Mesothelial cell of epicardium (in vitro differentiated cells): ENCODE results near the gene GNL1. TPM values are rescaled to one million over a fixed set of nuclear protein-coding genes. Genes with fewer than 3 reads are reported as not detected.

Source experiments
- DNase-seq, 2 experiments: peaks; one replicate each; pipeline ENCODE4 v3.0.0; 2021; ENCODE audit warnings: low spot score in 2 of 2; ENCODE audit not compliant: unreplicated experiment in 2 of 2
- H3K27ac Mint-ChIP-seq: 2 replicates; pipeline ENCODE4 v1.8.0; 2021; ENCODE audit warnings: mixed read lengths
- H3K27me3 Mint-ChIP-seq: 2 replicates; pipeline ENCODE4 v1.8.0; 2021; ENCODE audit warnings: low read depth, mixed read lengths
- H3K36me3 Mint-ChIP-seq: 2 replicates; pipeline ENCODE4 v1.8.0; 2021; ENCODE audit warnings: mixed read lengths
- H3K4me1 Mint-ChIP-seq: 2 replicates; pipeline ENCODE4 v1.8.0; 2021; ENCODE audit warnings: mixed read lengths
- H3K4me3 Mint-ChIP-seq: 2 replicates; pipeline ENCODE4 v1.8.0; 2021; ENCODE audit warnings: mild to moderate bottlenecking, moderate library complexity, mixed read lengths
- H3K9me3 Mint-ChIP-seq: 2 replicates; pipeline ENCODE4 v1.8.0; 2021; ENCODE audit warnings: mixed read lengths
- CTCF ChIP-seq: fragments of 200-600 bp; sonication (generic); IDR thresholded peaks from one replicate; pipeline ENCODE4 v1.5.0; 2021; ENCODE audit warnings: antibody characterized with exemption; ENCODE audit not compliant: unreplicated experiment
- total RNA-seq: library from RNA; stranded (reverse); gene quantifications from 3 replicates; pipeline ENCODE4 v1.2.1, GENCODE V29; 2021

Gene GNL1
- total RNA-seq, 1 donor from 2014 or later = 91.9 TPM

GRCh38 chr6:30590509-30590908 lies 34.2 kb upstream of the GNL1 start:
- DNase-seq = no peak
- Mint-ChIP-seq H3K36me3 (peaks cover 39% of the 10 kb centered on the region), H3K4me3 (peak overlapping the region; percentile 13), H3K4me1 (peaks cover 25% of the 10 kb centered on the region), H3K9me3 (no peaks in the 10 kb centered on the region), H3K27ac (peak overlapping the region; percentile 96), H3K27me3 (no peaks in the 10 kb centered on the region)
- TF ChIP-seq CTCF = no peak

GRCh38 chr6:30589754-30590358 lies 33.6 kb upstream of the GNL1 start:
- H3K36me3 Mint-ChIP-seq = peaks cover 41% of the 10 kb centered on the region
- no peak overlapping the region for H3K4me3 Mint-ChIP-seq
- H3K27ac Mint-ChIP-seq = peak overlapping the region; percentile 96
- no peak for DNase-seq
- no peak for TF ChIP-seq CTCF
- H3K9me3 Mint-ChIP-seq = no peaks in the 10 kb centered on the region
- H3K4me1 Mint-ChIP-seq = peaks cover 25% of the 10 kb centered on the region
- H3K27me3 Mint-ChIP-seq = no peaks in the 10 kb centered on the region

GRCh38 chr6:30583921-30584320 lies 27.6 kb upstream of the GNL1 start:
- no peaks in the 10 kb centered on the region for H3K27me3 Mint-ChIP-seq
- no peaks in the 10 kb centered on the region for H3K9me3 Mint-ChIP-seq
- H3K4me3 Mint-ChIP-seq = no peak overlapping the region
- no peak overlapping the region for H3K27ac Mint-ChIP-seq
- no peak for TF ChIP-seq CTCF
- H3K4me1 Mint-ChIP-seq = no peaks in the 10 kb centered on the region
- peaks cover 56% of the 10 kb centered on the region for H3K36me3 Mint-ChIP-seq
- DNase-seq = no peak

GRCh38 chr6:30578051-30578450 lies 21.8 kb upstream of the GNL1 start:
- H3K9me3 Mint-ChIP-seq = no peaks in the 10 kb centered on the region
- H3K4me3 Mint-ChIP-seq = no peak overlapping the region
- no peak for TF ChIP-seq CTCF
- H3K27me3 Mint-ChIP-seq = no peaks in the 10 kb centered on the region
- H3K36me3 Mint-ChIP-seq = peaks cover 43% of the 10 kb centered on the region
- peaks cover 16% of the 10 kb centered on the region for H3K4me1 Mint-ChIP-seq
- DNase-seq = no peak
- H3K27ac Mint-ChIP-seq = no peak overlapping the region

- peak overlapping the region; percentile 5 for H3K4me3 Mint-ChIP-seq
- H3K27ac Mint-ChIP-seq = peak overlapping the region; percentile 3
- H3K4me1 Mint-ChIP-seq = peaks cover 48% of the 10 kb centered on the region
- TF ChIP-seq CTCF = no peak
- H3K9me3 Mint-ChIP-seq = no peaks in the 10 kb centered on the region
- peaks cover 11% of the 10 kb centered on the region for H3K36me3 Mint-ChIP-seq
- H3K27me3 Mint-ChIP-seq = no peaks in the 10 kb centered on the region
- DNase-seq = no peak
Observed at GRCh38 chr6:30573113-30573512, 16.8 kb upstream of the GNL1 start.

GRCh38 chr6:30572148-30572547 lies 15.9 kb upstream of the GNL1 start:
- Mint-ChIP-seq H3K27ac (peak overlapping the region; percentile 100), H3K4me1 (peaks cover 48% of the 10 kb centered on the region), H3K36me3 (peaks cover 2% of the 10 kb centered on the region), H3K4me3 (peak overlapping the region; percentile 95), H3K9me3 (no peaks in the 10 kb centered on the region), H3K27me3 (no peaks in the 10 kb centered on the region)
- TF ChIP-seq CTCF = no peak
- DNase-seq = no peak
